AG04449 (cell line): ENCODE data around the gene PFKP.

Experiments
- CTCF ChIA-PET: fragments of 350-600 bp; formaldehyde crosslinking; extraction: SDS; loops from one replicate; lab custom pipeline; 2021; ENCODE audit warnings: antibody characterized with exemption; lab: Yijun Ruan, JAX
- POLR2A ChIA-PET: fragments of 400-600, 350-600 bp; formaldehyde crosslinking; extraction: SDS; loops from one replicate; lab custom pipeline; 2020; ENCODE audit warnings: antibody characterized with exemption, inconsistent platforms; lab: Yijun Ruan, JAX
- DNase-seq: peaks from one replicate; pipeline ENCODE4 v3.0.0-alpha.2; 2010; ENCODE audit warnings: low read depth, low spot score
- H3K4me3 ChIP-seq: 2 replicates; pipeline ENCODE4 v1.5.1; 2011; ENCODE audit warnings: low read depth, mild to moderate bottlenecking, control low read depth, low read length
- TF ChIP-seq, protein P1 (sequence below): IDR thresholded peaks from one replicate; pipeline ENCODE4 v1.5.1; 2011; ENCODE audit warnings: mild to moderate bottlenecking, moderate library complexity, low read length, control low read depth, inconsistent platforms; ENCODE audit not compliant: insufficient read depth; ENCODE audit errors: missing control alignments

Gene PFKP

GRCh38 chr10:3126741-3127346, 59.5 kb downstream of the PFKP start:
- TF ChIP-seq, protein P1, sequence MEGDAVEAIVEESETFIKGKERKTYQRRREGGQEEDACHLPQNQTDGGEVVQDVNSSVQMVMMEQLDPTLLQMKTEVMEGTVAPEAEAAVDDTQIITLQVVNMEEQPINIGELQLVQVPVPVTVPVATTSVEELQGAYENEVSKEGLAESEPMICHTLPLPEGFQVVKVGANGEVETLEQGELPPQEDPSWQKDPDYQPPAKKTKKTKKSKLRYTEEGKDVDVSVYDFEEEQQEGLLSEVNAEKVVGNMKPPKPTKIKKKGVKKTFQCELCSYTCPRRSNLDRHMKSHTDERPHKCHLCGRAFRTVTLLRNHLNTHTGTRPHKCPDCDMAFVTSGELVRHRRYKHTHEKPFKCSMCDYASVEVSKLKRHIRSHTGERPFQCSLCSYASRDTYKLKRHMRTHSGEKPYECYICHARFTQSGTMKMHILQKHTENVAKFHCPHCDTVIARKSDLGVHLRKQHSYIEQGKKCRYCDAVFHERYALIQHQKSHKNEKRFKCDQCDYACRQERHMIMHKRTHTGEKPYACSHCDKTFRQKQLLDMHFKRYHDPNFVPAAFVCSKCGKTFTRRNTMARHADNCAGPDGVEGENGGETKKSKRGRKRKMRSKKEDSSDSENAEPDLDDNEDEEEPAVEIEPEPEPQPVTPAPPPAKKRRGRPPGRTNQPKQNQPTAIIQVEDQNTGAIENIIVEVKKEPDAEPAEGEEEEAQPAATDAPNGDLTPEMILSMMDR, result no peak
- DNase-seq, result no peak
- ChIA-PET POLR2A (no interaction called here), CTCF (no interaction called here)
- H3K4me3 ChIP-seq, result no peak overlapping the region

DNA sequence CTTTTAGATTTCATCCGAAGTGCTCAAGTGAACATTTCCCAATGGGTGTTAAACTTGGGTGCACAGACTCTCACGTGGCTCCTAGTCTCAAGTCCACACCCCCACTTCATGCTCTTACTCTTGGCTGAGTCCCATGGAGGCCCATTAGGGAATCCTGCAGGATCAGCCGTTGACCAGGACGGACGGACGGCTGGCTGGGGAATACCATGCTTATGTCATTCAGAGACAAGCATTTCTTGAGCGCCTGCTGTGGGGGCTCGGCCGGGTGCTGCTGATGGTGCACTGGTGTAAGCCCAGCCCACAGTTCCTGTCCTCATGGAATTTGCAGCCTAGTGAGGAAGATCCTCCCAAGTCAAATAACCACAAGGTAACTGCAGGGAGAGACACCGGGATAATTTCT, 60.6 kb downstream of the PFKP start:
- TF ChIP-seq, protein P1, result no peak
- no peak for DNase-seq
- no peak overlapping the region for H3K4me3 ChIP-seq
- CTCF ChIA-PET, result no interaction called here
- POLR2A ChIA-PET, result no interaction called here

DNA sequence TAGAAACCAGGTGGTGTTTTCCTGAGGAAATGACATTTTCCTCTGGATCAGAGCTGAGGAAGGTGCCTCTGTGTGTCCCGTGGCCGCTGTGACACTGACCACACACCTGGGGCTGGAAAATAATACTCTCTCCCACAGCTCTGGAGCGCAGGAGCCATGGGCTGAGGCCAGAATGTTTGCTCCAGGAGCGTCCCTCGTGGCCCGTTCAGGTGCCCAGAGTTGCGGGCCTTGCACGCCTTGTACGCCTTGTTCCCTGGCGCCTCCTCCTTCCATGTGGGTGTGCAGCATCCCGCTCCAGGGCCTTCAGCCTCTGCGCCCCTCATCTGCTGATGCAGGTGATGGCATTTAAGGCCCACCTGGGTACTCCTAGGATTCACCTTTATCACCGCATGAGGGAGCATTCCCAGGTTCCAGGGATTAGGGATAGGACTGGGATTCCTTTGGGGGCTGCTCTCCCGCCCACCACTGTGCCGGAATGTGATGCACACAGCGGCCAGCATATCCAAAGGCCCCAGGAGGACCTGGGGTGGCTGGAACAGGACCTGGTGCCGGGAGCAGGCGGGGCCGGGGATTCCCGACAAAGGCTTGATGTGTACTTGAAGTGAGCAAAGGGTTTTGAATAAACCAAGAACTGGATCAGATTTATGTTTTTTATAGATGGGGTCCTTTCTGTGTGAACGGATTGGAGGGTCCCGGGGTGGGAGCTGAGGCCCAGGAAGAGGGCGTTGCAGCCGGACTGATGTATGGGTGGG, 61.2 kb downstream of the PFKP start:
- H3K4me3 ChIP-seq, result no peak overlapping the region
- TF ChIP-seq, protein P1, result no peak
- CTCF ChIA-PET, result interaction anchor here (2.4 kb wide), 1 partner anchor 9 kb away, joined by 15 read pairs; no protein-coding TSS in a partner anchor
- no peak for DNase-seq
- POLR2A ChIA-PET, result no interaction called here

GRCh38 chr10:3129581-3130340, 62.4 kb downstream of the PFKP start:
- H3K4me3 ChIP-seq, result no peak overlapping the region
- TF ChIP-seq, protein P1, result no peak
- DNase-seq, result no peak
- ChIA-PET CTCF (interaction anchor here (2.4 kb wide), 1 partner anchor 10 kb away, joined by 15 read pairs; no protein-coding TSS in a partner anchor), POLR2A (no interaction called here)

- ChIA-PET POLR2A (no interaction called here), CTCF (interaction anchor here (2.4 kb wide), 1 partner anchor 12 kb away, joined by 15 read pairs; no protein-coding TSS in a partner anchor)
- no peak for DNase-seq
- no peak overlapping the region for H3K4me3 ChIP-seq
- TF ChIP-seq, protein P1, result no peak
Observed at GRCh38 chr10:3131098-3131497, 63.8 kb downstream of the PFKP start.
